GM04503 (cell line): ENCODE results near the gene LRGUK.

Experiments
- DNase-seq: peaks from one replicate; pipeline ENCODE4 v3.0.0-alpha.2; 2012; ENCODE audit warnings: low read depth

LRGUK gene

DNA sequence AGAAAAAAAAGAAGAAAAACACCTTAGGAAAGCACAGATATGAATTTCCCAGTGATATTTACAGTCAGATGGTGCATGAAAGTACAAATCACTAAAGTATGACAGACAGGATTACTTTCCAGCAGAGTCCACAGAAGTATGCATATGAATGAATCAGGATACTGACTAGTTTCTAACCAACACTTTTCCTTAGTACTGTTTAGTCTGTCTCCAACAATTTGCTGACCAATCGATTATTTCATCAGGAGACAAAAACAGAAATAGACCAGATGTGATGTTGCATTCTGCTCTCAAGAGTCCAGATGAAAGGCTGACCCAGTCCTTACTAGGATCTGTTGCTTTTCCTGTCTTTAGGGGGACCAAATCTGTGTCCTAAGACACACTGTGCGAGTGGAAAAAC lies 175.0 kb downstream of the LRGUK start:
- DNase-seq: no peak

DNA sequence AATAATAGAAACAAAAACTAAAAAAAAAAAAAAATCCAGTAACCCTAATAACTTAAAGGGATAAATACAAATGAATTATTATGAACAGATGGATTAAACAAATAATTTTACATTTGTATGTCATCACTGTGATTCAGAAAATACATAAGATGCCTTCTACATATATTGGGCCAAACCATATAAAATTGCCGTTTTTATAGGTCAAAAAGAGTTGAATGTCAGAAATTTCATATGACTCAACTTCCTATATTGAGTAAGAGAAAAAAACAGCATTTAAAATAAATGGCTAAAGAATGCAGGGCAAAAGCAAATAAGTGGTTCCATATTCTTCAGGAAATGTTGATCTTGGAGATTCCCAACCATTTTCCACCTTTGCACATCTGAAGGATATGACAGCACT lies 180.2 kb downstream of the LRGUK start:
- no peak for DNase-seq

DNA sequence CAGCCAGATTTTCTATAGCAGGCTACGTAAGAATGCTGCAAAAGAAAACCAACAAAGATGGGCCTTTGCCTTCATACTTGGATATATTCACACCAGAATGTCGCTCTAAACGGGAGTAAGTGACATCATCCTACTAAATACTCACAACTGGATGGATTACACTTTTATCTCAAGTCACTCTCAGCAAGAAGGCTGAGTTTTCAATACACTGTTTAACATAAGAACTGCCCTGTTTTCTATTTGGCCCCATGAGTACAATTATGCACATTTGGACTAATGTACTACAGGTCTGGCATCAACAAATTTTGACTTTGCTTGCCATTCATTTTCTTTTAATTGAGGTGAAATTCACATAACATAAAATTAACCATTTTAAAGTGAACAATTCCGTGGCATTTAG lies 181.4 kb downstream of the LRGUK start:
- DNase-seq: no peak

DNA sequence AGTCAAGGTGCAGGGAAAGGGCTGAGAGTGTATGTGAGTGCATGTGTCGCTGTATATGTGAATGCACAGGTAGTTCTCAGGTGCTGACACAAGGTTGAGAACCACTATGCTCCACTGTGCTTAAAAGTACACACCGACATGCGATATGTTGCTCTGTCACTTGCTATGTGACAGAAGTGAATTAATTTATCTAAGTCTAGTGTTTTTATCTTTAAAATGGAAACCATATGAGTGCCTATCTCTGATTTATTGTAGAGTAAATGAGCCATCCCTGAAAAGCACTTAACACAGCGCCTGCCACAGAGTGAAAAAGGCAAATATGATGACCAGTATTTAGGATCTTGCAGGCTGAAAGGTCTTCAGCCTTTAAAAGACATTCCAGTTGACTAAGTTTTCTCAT lies 184.7 kb downstream of the LRGUK start:
- DNase-seq: no peak

DNA sequence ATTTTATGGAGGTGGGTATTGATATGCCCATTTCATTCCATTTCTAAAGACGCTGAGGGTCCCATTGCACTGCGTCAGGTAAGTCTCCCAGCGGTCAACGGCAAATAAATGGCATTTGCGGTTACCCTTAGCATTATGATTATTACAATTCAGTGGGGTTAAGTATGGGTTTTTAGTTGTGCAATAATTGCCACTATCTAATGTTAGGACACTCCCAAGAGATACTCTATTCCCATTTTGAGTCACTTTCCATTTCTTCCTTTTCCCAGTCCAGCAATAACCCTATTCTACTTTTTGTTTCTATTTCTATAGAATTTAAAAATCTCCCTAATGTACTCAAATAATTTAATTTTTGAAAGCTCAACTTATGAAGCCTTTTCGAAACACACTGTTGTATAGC lies 185.6 kb downstream of the LRGUK start:
- DNase-seq: no peak

DNA sequence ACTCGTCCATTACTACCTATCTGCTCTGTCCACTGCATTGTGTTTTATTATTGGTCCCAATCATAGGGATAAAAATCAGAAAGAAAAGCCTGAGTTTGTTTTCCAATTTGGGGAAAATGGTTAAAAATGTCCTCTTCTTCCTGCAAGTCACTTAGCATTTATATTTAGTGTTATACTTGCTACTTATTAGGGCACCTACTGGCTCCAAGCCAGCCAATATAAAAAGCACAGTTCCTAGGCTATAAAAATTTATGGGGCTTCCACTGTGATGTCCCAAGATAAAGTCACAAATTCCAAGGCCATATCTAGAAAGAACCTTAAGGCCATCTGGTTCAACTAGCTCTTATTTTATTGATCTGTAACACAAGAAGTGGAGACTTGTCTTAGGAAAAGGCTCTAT lies 186.4 kb downstream of the LRGUK start:
- DNase-seq: no peak
